SU-DHL-6 (cell line): ENCODE results near the gene PSME3IP1.

Experiments used
- CTCF ChIP-seq: fragments of 200-600 bp; sonication (generic); IDR thresholded peaks from one replicate; pipeline ENCODE4 v1.5.1; 2017; ENCODE audit warnings: antibody characterized with exemption, mild to moderate bottlenecking, low read length, moderate library complexity; ENCODE audit not compliant: insufficient read depth, poor library complexity, severe bottlenecking
- EZH2phosphoT487 ChIP-seq: fragments of 200-600 bp; sonication (generic), shearing (Covaris generic); conservative IDR thresholded peaks from 2 replicates; pipeline ENCODE4 v1.6.1; 2018; ENCODE audit warnings: mild to moderate bottlenecking, antibody characterized with exemption, low read length, moderate library complexity, mixed read lengths

GRCh38 chr16:57224651-57225335 is 39.0 kb upstream of the PSME3IP1 start:
- TF ChIP-seq CTCF (no peak), EZH2phosphoT487 (no peak)
